ENCODE data around the gene OR4D1.
A peak's percentile ranks its signal among the peaks of the same experiment; 100 is the strongest.

Gene OR4D1

DNA sequence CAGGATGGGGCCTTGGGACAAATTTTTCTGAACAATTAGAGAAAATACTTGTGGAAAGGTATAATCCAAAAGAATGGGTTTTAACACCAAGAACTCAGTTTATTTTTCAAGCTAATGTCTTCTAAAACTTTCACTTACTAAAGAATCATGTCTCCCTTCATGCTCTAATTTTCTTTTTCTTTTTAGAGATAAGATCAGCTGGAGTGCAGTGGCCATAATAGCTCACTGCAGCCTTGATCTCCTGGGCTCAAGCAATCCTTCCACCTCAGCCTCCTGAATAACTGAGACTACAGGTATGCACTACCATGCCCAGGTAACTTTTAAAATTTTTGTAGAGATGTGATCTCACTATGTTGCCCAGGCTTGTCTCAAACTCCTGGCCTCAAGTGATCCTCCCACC lies 5.5 kb downstream of the OR4D1 start:
- no peak for DNase-seq (ENCODE audit: low spot score)

DNA sequence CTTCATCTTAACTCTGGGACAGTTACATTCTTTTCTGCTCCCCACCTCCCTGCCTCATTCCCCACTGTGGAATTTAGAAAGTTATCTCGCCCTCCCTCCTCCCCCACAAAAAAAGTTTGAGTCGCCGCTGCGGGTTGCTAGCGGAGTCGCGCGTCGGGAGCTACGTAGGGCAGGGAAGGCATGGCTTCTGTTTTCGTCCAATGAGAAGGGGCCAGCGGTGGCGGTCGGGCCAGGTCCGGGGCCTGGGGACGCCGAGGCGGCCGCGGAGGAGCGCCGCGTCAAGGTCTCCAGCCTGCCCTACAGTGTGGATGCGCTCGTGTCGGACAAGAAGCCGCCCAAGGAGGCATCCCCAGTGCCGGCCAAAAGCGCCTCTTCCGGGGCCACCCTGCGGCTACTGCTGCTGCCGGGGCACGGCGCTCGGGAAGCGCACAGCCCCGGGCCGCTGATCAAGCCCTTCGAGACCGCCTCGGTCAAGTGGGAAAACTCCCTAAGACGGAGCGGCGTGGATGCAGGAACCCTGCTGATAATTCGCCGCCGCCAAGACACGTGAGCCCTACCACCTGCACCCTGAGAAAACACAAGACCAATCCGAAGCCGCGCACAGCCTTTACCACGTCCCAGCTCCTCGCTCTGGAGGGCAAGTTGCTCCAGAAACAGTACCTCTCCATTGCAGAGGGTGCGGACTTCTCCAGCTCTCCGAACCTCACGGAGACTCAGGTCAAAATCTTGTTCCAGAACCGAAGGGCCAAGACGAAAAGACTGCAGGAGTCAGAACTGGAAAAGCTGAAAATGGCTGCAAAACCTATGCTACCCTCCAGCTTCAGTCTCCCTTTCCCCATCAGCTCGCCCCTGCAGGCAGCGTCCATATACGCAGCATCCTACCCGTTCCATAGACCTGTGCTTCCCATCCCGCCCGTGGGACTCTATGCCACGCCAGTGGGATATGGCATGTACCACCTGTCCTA lies 8.9 kb downstream of the OR4D1 start:
- peak; percentile 50 for DNase-seq (ENCODE audit: low spot score)

GRCh38 chr17:58158181-58158580 lies 10.0 kb downstream of the OR4D1 start:
- DNase-seq (ENCODE audit: low spot score) = no peak

GRCh38 chr17:58161566-58161965 lies 13.4 kb downstream of the OR4D1 start:
- no peak for DNase-seq (ENCODE audit: low spot score)

GRCh38 chr17:58165981-58166380 lies 17.8 kb downstream of the OR4D1 start:
- no peak for DNase-seq (ENCODE audit: low spot score)

GRCh38 chr17:58166682-58167081 lies 18.5 kb downstream of the OR4D1 start, which contains the start of gene OR4D2:
Gene OR4D2 (plus strand): TSS chr17:58166982. CDS start chr17:58169656, 2,674 bp downstream.
- no peak for DNase-seq (ENCODE audit: low spot score)

GRCh38 chr17:58170622-58171021 lies 22.4 kb downstream of the OR4D1 start:
- DNase-seq (ENCODE audit: low spot score) = no peak

GRCh38 chr17:58172369-58173071 lies 24.3 kb downstream of the OR4D1 start:
- DNase-seq (ENCODE audit: low spot score) = peak; percentile 44

GRCh38 chr17:58174871-58175270 lies 26.7 kb downstream of the OR4D1 start:
- no peak for DNase-seq (ENCODE audit: low spot score)

DNA sequence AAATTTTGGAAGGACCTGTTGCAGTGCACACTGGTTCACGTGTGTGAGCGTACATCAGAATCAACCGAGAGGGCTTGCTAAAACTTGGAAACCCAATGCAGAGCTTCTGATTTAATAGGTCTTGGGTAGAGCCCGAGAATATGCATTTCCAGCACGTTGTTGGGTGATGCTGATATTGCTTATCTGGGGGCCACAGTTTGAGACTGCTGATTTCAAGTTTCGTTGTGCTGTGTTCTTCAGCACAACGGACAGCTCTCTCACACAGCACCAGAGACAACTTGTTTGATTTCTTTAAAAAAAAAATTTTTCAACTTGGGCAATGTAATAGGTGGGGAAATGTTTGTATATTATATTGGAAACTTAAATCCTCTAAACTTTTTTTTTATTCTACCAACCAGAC lies 28.0 kb downstream of the OR4D1 start:
- DNase-seq (ENCODE audit: low spot score) = no peak

GRCh38 chr17:58181796-58182195 lies 33.6 kb downstream of the OR4D1 start:
- DNase-seq (ENCODE audit: low spot score) = no peak

DNA sequence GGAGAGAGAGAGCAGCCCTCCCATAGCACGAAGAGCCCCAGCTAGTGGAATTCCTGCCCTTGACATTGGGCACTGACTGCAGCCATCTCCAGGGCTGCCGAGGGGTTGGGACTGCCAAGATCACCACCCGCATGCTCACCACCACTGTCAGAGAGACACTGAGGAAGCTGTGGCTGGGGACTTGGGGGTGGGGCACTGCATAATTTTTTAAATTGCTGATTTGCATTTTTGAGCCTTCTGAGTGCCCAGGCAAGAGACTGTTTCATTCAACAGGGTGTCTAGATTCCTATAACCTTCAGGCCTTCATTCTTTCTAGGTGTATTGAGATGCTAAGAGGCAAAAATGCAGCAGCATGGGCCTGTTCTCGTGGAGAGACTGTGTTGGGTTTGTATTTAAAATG lies 35.3 kb downstream of the OR4D1 start:
- DNase-seq (ENCODE audit: low spot score) = no peak

DNA sequence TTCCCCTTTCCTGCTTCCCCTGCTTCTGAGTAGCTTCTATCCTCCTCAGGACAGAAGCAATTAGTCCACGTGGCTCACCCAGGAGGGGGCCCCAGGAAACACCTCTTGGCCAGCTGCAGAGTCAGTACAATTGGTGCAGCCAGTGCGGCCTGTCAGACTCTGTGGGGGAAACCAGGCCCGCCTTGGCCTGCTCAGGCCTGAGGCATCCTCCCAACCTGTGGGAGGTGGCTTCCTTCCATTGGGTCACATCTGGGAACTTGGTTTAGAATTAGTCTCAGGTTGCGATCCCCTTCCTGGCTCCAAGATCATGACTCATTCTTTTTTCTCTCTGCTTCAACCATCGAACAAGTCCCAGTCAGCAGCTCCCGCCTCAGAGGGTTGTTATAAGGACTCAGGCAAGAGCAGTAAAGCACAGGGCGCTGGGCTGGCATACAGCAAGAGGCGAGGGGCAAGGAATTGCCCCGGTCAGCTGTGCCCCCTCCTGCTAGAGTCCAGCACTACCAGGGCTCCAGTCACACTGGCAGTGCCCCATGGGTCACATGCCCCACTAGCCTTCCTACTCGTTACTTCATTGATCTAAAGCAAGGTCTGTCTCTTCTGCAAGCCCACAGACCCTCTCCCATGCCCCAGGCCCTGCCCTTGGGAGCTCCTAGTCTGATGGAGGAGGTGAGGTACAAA lies 36.3 kb downstream of the OR4D1 start:
- no peak for DNase-seq (ENCODE audit: low spot score)

GRCh38 chr17:58184986-58185761 lies 37.0 kb downstream of the OR4D1 start:
- no peak for DNase-seq (ENCODE audit: low spot score)

DNA sequence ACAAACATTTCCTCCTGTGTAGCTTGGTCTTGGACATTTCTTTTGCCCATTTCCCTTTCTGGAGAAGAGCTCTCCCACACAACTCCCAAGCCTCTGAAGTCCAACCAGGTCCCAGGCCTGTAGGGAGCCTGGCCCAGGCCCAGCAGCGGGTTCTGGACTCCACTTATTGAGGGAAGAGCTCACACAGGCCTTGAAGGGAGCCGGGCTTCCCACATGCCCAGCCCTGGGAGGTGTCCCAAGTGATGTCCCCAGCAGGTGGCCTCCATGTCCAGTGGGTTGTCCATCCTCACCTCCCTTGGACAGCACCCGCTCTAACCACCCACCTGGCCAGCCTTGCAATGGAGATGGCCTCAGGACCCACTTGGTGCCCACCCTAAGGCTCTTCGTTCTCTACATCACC lies 38.4 kb downstream of the OR4D1 start:
- no peak for DNase-seq (ENCODE audit: low spot score)

GRCh38 chr17:58187063-58187462 lies 38.9 kb downstream of the OR4D1 start:
- DNase-seq (ENCODE audit: low spot score) = no peak

DNA sequence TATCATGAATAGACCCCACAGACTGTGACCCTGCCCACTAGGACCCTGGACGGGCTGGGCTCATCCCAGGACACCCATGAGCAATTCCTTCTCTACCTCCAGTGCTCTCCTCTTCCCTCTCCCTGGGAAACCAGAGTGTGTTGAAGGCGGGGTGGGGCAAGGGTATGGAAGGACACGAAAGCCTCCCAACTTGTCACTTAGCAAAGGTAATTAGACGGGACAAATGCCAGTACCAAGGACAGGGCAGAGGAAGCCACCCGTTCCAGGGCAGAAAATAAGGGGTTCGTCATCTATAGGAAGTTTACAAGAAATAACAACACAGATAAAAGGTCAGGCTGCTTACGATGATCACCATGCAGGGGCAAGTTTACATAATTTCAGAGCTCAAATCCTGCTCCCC lies 39.5 kb downstream of the OR4D1 start:
- no peak for DNase-seq (ENCODE audit: low spot score)

DNA sequence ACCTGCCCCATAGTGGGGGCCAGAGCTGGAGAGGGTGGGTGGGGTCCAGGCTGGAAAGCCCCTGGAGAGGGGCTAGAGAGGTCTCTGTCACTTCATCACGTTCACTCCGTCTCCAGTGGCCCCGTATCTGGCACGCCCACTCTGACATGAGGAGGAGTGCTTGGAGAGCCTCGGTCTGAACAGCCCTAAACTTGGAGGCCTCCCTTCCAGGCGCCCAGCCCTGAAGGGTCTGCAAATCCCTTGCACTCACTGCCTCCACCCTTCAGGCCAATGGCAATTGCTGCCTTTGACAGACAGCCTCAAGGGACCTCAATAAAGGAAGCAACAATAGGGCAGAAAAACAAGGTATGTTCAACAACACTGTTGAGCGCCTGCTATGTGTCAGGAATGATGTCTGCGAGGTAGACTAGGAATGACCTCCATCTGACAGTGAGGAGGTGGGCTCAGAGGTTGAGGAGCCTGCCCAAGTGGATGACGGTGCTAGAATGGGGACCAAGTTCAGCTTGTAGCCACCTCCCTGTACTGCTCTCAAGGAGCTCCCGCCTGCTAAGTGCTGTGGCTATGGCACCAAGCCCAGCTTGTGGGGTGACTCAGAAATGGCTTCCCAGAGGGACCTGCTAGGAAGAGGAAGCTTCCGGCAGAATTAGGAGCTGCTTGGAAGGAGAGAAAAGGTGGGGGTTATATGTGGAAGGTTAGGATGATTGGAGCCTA lies 41.4 kb downstream of the OR4D1 start:
- DNase-seq (ENCODE audit: low spot score) = no peak

DNA sequence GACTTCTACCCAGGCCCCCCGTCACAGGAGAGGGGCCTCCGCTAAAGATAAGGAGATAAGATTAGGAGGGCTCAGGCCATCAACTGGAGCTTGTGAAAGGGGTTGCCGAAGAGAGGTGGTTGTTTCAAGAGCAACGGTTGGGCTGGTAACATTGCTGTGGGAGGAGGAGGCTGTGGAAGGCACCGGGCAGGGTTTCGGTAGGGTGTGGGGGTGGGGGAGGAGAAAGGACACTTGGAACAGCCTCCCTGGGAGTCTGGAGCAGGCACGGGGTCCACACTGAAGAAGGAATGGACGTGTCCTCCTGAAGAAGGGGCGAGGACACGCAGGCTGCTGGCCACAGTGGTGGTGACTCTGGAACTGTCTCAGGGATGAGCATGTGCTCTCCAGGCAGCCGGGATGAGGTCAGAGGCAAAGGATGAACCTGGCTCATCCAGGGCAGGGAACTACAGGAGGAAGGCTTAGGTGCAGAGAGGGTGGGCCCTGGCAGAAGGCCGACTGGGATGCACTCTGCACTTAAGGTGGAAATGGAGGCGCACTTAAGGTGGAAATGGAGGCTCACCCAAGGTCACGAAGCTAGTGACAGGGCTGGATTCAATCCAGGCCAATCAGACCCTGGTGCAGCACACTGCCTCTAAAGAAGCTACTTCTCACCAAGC lies 43.2 kb downstream of the OR4D1 start:
- no peak for DNase-seq (ENCODE audit: low spot score)

DNA sequence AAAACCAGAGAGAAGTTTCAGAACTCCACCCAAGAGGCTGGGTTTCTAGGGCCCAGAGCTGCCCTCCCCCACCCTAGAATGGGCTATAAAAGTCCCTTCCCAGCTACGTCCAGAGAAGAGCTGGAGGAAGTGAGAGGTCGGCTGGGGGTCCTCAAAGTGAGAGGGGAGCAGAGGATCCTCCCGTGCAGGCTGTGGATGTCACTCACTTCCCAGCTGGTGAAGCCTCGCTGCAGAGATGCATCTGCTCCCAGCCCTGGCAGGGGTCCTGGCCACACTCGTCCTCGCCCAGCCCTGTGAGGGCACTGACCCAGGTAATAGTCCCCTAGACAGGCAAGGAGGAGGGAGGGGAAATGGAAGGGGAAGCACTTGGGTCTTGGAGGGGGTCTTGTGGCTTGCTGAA lies 44.4 kb downstream of the OR4D1 start, which contains the start of gene EPX:
EPX (plus strand) TSS at position 115 of the 400 bp plus-strand sequence; CDS start at position 236, 121 bp downstream.
- DNase-seq (ENCODE audit: low spot score) = no peak
